HG03469 (cell line): ENCODE data around the gene KRTAP5-2.

ENCODE experiments used
- ATAC-seq: cut with Tn5 transposase; IDR thresholded peaks from one replicate; pipeline ENCODE4 v1.9.1; 2021; ENCODE audit warnings: mild to moderate bottlenecking, moderate library complexity, moderate number of reproducible peaks; ENCODE audit not compliant: unreplicated experiment

KRTAP5-2 gene

GRCh38 chr11:1569251-1569780, 28.8 kb downstream of the KRTAP5-2 start:
- ATAC-seq, result no peak

GRCh38 chr11:1568441-1568911, 29.6 kb downstream of the KRTAP5-2 start:
- ATAC-seq, result no peak

GRCh38 chr11:1567721-1568100, 30.4 kb downstream of the KRTAP5-2 start:
- ATAC-seq, result no peak

DNA sequence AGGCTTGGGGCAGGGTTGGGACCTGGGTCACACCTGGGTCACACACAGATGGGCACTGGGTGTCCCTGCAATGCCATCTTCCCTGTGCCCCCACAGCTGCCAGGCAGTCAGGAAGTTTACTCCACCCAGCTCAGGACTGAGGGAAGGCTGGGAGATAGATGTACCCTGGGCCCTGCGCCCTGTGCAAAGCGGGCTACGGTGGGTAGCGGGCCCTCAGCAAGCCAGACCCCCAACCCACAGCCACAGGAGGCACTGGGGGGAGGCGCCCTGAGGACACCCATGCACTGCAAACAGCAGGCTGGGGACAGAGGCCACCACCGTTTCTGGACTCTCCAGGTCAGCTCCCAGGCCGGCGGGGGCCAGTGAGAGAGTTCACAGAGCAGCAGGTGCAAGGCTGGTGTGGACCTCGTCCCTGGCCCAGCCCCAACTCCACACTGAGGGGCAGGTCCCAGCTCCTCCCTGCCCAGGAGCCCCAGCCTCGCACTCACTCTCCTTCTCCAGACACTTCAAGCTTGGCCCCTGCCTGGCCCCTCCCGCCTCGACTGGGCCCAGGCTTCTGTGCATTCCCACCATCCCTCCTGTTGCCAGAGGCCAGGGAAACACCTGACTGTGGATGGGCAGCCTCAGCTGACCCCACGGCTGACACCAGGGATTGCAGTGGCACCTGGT, 30.9 kb downstream of the KRTAP5-2 start:
- no peak for ATAC-seq

- no peak for ATAC-seq
These were observed 31.6 kb downstream of the KRTAP5-2 start for GRCh38 chr11:1566381-1567051.

DNA sequence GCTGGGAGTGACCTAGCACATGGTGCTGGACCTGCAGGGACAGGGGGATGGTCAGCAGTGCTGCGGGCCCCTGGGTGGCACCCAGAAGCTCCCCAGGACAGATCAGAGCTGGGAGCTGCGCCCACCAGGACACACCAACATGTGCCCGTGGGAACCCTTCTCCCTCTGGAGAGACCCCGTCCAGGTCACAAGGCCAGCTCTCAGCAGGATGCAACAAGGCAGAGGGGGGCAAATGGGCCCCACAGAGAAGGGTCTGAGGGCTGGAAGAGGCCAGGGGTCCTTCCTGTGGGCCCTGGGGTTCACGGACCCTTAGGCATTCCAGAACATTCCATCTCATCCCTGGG, 32.2 kb downstream of the KRTAP5-2 start:
- ATAC-seq, result no peak

- ATAC-seq, result no peak
These were observed 32.8 kb downstream of the KRTAP5-2 start for GRCh38 chr11:1565173-1565903.

DNA sequence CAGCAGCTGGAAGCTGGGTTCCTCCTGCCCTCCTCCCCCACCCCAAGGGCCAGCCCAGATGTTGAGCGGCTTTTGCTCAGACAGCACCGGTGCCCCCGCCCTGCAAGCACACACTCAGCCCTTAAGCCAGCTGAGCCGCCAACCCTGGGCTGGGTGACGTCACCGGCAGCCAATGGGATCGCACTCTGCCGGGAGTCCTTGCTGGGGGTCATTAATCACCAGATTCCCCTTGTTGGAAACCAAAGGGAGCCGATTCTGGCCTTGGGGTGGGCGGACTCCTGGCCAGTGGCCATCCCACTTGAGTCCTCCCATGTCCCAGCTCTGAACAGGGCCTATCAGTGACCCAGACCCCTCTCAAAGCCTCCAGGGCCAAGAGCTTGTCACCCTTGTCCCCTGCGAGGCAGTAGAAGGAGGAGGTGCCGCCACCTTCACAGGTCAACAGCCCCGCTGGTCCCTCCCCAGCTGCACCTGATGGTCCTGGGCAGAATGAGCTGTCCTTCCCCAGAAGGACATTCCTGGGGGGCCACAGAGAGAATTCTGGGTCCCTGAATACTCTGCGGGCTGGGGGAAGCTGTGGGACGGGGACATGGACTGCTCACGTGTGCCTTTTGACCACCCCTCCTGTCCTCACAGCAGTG, 33.4 kb downstream of the KRTAP5-2 start:
- no peak for ATAC-seq

- ATAC-seq, result no peak
These were observed 34.2 kb downstream of the KRTAP5-2 start for GRCh38 chr11:1563697-1564534.

DNA sequence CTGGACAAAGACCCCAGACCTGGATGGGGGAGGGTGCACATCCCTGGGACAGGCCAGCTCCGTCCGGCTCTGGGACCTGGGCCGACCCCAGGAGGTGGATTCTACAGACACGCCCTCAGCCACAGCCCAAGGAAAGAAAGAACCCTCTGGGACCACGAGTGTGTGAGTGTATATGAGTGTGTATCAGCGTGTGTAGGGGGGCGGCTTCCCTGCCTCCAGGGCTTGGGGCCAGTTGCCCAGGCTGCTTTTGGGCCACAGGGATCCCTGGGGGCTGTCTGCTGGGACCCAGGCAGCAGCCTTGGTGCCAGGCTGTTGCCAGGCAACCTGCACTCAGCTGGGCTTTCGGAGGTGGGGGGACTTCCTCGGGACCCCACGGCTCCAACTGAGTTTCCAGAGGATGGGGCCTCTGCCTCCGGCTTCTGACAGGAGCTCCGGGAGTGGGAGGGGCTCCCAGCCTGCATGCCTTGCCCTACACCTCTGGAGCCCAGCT, 34.9 kb downstream of the KRTAP5-2 start:
- ATAC-seq, result no peak

- no peak for ATAC-seq
These were observed 35.5 kb downstream of the KRTAP5-2 start for GRCh38 chr11:1562469-1563148.

DNA sequence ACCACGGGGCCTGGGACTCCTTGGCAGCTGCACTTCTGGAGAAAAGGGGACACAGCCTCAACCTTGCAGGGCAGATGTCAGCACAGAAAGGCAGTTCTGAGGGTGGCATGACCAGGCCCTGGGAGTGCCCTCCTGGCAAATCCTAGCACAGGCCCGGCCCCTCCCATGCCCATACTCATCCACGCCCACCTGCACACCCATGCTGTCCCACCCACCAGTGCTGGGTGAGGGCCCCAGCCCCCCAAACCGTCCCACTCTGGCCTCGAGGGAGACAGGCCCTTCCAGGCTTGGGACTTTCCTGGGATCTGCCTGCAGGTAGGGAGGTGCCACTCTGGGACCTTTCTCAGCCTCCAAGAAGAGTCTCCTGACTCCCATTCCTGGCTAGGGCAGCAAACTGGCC, 36.1 kb downstream of the KRTAP5-2 start:
- ATAC-seq, result no peak

DNA sequence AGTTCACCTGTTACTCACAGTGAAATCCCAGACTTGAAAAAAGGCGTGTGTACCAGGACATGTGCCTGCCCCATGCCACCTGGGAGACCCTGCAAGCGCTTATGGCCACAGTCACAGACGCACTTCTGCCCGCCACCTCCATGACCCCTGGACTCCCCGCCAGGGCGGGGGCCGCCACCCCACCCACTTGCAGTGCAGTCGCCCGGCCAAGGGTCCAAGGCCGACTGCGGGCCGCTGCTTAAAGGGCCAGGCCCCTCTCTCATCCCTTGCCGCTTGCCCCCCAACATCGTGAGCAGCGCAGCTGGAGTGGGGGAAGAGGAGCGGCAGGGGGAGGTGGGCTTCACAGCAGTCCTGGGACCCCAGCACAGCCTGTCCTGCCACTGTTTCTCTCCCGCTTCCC, 36.8 kb downstream of the KRTAP5-2 start:
- ATAC-seq, result no peak

- no peak for ATAC-seq
These were observed 37.3 kb downstream of the KRTAP5-2 start for GRCh38 chr11:1560649-1561251.

DNA sequence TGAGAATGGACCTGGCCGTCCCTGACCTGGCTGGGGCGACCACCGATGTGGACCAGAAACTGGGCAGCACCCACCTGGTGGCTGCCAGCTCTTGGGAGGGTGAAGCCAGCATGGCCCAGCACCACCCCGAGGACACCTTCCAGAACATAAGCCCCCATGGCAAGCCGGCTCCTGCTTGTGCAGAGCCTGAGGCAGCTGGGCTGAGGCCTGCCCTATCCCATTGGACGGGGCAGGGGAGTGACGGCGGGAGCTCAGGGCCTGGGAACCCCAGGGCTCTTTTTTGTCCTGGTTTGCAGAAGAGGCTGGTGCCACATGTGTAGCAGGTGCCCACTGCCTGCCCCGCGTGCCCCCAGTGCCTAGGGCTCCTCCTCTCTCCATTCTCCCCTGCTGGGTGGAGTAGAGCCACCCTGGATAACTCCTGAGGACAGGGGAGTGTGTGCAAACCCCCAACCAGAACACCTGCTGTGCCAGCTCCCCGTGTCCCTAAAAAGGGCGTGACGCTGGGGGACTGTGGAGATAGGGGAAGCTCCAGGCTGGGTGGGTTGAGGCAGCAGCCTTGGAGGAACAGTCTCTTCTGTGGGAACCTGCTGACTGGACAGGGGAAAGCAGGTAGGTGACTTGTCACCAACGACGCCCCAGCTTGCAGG, 38.0 kb downstream of the KRTAP5-2 start:
- ATAC-seq, result no peak

- ATAC-seq, result no peak
These were observed 38.8 kb downstream of the KRTAP5-2 start for GRCh38 chr11:1559111-1559951.

DNA sequence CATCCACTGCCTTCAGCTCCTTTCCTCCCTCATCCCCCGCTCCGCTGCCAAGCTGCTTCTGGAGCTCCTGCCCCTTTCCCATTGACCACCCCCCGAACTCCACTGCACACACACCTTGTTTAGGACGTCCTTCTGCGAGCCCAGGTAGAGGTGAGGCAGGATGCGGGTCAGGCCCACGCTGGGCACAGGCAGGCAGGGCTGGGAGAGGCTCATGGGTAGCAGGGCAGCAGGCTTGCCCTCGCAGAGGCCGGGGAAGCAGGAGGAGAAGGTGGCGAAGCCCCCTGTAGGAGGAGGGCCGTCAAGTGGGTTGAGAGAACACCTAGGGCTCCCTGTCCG, 39.4 kb downstream of the KRTAP5-2 start:
- ATAC-seq, result no peak
